Kidney glomerular epithelial cell (primary cell): Measurements from ENCODE around the gene ACAD11.
"Not testable (repeated sequence)": the region's sequence is repeated elsewhere in the genome, so short reads cannot be mapped to it uniquely, and the experiment has no call there.

Experiments used
- DNase-seq: peaks from one replicate; lab custom pipeline; 2025; lab: John Stamatoyannopoulos, UW

The ACAD11 gene

DNA sequence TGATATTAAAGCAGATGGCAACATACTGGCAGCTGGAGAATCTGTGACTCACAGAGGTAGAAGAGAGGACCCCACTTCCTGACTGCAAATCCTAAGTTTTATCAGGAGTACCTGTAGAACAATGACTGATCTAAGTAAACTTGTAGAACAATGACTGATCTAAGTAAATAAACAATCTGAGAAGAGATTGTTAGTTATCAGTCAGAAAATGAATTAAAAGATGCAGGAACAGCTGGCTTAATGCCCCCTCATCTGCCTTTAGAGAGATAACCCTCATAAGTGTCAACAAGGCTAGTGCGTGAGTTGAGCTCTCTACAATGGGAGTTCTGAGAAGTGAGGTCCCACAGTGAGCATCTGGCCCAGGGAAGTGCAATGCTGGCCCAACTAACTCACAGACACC is 14.6 kb downstream of the ACAD11 start:
- no peak for DNase-seq

DNA sequence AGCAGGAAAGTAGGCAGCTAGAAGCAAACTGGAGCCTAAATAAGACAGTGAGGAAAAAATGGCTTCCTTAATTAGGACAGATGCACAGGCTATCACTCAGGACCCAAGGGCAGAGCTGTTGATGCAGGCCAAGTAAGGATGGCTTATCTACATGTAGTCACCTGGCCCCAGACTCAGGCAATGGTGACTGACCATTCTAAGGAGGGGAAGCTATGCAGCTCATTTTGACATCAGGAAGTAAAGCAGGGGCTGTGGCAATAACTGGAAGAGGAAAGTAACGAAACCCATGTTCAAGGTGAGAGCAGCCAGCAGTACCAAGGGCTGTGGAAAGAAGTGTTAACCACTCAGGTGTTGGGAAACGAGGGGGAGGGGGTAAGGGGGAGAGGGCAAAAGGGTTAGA is 16.2 kb downstream of the ACAD11 start:
- DNase-seq: no peak

DNA sequence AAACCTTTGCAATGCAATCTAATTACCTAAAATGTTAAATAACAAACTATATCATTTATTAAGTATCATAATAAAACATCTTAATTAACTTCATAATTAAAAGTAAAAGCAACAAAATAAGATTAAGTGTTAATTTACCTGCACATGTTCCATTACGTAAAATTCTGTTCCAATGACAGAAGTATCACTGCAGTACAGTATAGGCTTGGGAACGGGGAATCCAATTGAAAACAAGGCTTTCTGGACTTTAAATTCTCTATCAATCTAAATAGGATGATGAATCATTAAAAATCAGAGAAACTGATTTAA is 17.1 kb downstream of the ACAD11 start:
- no peak for DNase-seq

DNA sequence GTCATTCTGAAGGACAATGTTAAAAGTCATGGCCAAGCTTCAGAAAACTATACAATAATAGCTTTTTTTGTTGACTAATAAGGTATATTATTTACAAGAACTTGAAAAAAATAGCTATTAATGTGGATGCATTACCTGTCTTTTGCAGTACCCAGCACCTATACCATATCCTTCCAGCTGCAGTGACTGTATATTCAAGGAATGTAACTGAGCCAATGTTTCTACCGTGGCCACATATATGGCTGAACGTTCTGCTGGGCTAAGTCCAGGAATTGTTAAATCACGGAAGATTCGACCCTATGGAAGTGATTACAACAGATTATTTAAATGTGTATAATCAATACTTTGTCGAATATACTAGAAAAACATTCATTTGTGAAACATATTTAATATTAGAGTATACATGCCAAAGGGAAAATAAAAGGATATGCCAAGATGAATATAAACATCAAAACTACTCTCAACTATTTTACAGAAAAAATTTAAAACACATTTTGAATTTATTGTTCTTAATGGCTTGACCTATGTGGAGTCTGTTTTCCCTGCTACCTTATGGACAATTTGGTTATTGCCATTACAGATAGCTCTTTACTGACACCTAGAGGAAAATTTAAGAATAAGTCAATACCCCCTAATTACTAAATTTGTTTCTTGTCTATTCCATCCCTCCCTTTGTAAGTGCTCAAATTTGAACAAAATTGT is 17.6 kb downstream of the ACAD11 start:
- DNase-seq: peak; percentile 76

DNA sequence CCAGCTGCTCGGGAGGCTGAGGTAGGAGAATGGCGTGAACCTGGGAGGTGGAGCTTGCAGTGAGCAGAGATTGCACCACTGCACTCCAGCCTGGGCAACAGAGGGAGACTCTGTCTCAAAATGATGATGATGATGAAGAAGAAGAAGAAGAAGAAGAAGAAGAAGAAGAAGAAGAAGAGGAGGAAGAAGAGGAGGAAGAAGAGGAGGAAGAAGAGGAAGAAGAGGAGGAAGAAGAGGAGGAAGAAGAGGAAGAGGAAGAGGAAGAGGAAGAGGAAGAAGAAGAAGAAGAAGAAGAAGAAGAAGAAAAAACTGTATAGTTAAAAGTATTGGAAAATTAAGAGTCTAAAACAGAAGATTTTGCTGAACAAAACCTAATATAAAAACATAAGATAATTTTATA is 18.2 kb downstream of the ACAD11 start:
- DNase-seq: not testable (repeated sequence)

DNA sequence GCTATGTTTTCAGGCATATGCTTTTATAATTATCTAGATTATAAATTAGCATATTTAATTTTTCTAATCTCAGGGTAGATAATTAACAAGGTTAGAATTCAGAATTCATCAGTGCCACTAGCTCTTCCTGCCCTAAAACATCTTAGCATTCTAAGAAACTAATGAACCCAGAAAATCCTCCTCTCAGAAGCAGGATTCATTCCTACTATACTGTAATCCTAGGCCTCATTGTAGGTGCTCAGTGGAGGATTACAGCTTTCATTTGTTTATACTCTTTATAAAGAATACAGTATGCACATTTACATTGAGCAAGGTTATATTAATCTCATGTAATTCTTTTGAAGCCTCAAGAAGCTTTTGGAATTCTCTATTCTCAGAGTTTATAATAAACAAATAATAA is 20.9 kb downstream of the ACAD11 start:
- peak; percentile 69 for DNase-seq

DNA sequence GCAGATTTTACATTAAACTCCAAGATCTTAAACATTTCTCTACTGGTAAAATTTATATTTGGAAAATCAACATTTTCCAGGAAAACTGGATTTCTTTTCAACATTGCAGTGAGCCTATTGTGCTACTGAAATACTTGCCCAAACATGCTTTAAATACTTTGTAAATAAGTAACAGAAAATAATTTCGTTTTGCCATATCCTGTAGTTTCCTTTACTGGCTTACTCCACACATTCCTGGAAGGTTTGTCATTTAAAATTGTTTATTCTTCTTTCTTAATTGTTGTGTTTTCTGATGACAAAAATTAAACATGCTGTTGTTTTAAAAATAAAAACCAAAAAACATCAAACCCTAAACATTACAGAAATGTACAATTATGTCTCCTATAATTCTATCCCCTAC is 22.0 kb downstream of the ACAD11 start:
- DNase-seq: peak; percentile 49

DNA sequence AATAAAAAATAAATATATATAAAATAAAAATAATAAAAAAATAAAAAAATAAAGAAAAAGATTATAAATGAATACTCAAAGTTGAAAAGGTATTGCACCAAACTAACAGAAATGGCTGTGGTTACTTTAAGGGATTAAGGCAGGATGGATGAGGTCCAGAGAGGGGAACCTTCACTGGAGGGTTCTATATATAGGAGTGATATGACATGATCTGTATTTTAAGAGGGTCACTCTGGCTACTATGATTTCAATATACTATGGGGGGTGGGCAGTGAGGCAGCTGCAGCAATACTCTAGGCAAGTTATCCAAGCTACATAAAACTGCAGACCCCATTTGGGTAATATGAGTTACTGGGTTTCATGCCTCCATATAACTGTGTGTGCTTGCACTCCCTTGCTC is 24.6 kb downstream of the ACAD11 start:
- DNase-seq: no peak

DNA sequence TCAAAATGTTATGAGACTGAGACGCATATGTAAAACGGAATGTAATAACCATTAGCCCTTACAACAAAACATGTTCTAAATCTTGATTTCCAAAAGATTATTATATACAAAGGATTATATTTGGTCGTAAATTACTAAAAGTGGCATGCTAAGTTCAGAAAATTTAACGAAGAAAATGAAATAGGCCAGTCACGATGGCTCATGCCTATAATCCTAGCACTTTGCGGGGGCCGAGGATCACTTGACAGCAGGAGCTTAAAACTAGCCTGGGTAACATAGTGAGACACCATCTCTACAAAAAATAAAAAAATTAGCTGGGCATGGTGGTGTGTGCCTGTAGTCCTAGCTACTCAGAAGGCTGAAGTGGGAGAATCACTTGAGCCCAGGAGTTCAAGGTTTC is 29.0 kb downstream of the ACAD11 start:
- no peak for DNase-seq

DNA sequence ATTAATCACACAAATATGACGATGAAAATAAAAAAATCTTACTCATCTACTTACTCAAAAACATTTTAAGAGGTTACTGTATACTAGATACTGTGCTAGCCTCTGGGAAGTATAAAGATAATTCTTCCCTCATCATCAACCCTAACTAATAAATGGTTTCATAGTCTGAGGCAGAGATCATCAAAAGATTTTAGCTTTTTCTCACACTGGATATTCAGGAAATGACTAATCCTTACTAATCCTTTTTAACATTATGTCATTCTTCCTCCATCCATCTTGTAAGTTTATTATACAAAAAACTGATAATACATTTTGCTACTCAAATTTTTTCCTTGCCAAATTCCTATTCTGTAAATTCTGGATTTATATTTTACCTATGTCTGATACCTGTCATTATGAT is 29.7 kb downstream of the ACAD11 start:
- DNase-seq: peak; percentile 60

DNA sequence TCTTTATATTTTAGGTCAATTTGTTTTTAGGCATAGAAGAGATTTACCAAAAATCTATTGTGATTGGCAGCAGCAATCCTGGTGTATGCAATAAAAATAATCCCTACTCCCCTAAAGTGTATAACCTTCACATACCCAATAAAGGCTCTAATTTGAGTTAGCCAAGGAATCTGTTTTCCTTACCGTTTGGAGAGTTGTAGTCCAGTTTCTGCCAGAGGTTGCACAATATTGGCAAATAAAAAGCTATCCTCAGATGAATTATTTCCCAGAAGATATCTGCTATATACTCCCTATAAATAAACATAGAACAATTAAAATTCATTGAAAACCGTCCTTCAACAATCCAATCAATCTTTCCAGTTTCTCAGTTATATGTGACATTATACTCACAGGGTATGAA is 31.5 kb downstream of the ACAD11 start:
- no peak for DNase-seq

DNA sequence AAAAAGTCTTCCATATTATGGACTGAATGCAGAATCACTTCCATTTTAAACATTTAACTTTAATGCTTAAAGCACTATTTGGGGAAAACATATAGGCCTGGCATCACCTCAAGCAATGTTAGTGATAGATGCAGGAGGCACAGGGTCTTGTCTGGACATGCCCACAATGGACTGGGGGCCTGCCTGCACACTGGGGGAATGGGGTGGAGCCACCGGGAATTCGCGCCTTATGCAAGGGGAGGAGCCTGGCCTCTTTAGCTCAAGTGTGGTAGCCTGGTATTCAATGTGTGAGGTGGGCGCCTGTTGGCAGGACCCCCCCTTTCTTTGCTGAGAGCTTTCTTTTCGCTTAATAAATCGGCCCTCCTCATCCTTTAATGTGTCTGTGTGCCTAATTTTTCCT is 32.7 kb downstream of the ACAD11 start:
- no peak for DNase-seq

DNA sequence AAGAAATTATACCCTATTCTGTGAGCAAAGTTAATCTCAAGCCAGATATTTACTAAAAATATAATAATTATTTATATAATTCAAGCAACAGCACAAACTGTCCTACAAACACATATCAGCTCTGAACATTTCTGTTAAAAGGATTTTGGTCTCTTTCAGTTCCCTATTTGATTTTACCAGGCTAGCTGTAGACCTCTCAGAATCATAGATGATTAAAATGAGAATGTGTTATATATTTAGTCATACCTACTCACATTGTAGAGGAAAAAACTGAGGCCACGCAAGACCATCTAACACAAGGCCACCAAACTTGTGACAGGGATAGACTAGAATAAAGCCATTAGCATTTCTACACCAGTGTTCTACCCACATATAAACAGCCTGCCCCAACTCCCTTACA is 34.0 kb downstream of the ACAD11 start:
- no peak for DNase-seq

DNA sequence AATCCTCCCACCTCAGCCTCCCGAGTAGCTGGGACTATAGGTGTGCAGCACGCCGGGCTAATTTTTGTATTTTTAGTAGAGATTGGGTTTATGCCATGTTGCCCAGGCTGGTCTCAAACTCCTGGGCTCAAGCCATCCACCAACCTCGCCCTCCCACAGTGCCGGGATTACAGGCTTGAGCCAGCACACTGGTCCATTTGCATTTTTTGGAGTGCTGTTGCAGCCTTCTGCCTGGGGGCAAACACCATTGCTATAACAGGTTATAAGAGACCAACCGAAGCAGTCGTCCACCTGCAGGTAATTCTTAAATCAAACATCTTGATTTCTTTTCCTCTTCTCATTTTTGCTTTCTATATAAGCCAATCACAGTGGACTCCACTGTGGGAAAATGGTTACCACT is 34.8 kb downstream of the ACAD11 start:
- no peak for DNase-seq

DNA sequence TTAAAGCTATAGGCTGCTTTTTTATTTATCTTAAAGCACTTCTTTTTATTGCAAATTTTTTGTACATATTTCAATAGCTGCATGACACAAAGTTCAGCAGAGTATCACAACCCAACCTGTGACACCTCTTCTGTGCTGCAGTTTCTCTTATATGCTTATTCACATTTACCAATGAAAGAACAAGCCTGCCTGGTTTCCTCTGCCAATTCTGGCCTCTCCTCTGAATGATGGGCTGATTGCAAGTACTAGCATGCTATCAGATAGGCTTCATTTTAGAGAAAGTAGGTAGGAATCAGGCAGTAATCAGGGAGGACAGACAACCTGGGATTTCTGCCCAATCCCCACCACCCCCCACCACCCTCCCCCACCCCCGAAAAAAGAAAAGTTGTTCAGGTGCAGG is 36.0 kb downstream of the ACAD11 start:
- DNase-seq: no peak

DNA sequence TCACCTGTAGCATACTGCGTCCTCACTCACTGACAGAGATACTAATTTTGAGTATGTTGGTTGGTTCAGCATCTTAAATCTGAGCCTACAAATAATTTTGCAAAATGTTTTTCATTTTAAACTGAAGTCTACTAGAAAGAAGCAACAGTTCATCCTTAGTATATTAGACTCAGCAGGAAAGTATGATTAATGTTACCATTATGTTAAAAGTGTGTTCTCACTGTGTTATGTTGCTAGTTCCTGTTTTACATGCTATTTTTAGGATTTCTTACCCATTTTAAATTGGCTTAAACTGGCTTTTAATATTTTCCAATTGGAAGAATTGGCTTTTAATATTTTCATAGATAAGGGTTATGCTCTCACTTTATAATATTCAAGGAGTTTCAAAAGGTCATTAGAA is 36.8 kb downstream of the ACAD11 start:
- DNase-seq: no peak

DNA sequence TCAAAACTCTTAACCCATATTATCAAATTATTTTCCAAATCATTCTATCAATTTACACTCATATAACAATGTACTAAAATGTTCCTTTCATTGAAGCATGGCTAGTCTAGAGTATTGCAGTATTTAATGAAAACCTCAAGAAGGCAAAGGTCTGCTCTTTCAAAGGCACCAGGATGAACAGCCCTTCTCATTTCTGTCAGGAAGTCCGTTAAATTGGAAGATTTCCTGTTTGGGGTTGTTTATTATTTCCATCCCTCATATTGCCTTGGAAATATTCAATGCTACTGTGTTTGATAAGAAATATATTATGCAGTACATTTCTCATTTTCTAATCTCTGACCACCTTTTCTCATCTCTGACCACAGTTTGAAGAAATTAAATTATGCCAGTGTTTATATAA is 37.5 kb downstream of the ACAD11 start:
- no peak for DNase-seq

DNA sequence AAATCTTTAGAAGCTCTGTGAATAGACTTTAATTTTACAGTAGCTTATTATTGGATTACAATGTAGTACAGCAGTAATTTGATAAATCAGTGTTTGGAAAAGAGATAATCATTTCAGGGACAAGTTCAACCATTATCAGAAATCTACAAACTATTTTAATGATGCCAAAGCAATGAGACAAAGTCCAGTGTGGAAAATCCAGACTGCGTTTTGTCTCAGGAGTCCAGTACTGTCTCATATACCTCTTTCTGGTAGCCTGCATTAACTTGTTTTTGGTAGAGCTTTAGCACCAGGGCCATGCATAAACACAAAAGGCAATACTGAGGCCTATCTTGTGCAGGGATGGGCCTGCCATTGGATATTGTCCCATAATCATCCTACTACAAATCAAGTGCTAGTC is 42.8 kb downstream of the ACAD11 start:
- no peak for DNase-seq

DNA sequence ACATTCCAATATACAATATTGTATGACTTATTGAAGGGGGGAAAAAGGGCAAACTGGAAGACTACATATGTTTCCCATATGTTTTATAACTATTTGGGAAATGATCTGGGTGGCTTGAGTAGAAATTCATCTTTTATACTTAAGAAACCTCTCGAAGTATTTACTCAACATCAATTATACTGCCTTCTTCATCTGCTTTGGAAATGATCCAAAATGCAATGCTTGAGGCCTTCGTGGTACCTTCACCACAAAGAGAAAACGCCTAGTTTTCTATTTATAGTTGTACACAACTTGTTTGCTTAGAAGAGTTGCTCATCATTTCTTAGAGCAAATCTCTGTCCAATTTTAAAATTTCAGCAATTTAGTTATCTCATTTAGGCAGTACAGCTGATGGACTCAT is 43.7 kb downstream of the ACAD11 start:
- DNase-seq: no peak

DNA sequence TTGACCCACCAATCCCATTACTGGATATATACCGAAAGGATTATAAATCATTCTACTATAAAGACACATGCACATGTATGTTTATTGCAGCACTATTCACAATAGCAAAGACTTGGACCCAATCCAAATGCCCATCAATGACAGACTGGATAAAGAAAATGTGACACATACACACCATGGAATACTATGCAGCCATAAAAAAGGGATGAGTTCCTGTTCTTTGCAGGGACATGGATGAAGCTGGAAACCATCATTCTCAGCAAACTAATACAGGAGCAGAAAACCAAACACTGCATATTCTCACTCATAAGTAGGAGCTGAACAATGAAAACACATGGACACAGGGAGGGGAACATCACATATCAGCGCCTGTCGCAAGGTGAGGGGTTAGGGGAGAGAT is 44.3 kb downstream of the ACAD11 start:
- DNase-seq: not testable (repeated sequence)

DNA sequence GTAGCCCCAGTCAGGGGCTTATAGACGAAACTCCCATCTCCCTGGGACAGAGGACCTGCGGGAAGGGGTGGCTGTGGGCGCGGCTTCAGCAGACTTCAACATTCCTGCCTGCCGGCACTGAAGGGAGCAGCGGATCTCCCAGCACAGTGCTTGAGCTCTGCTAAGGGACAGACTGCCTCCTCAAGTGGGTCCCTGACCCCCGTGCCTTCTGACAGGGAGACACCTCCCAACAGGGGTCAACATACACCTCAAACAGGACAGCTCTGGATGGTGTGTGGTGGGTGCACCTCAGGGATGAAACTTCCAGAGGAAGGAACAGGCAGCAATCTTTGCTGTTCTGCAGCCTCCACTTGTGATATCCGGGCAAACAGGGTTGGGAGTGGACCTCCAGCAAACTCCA is 53.0 kb downstream of the ACAD11 start:
- DNase-seq: not testable (repeated sequence)

DNA sequence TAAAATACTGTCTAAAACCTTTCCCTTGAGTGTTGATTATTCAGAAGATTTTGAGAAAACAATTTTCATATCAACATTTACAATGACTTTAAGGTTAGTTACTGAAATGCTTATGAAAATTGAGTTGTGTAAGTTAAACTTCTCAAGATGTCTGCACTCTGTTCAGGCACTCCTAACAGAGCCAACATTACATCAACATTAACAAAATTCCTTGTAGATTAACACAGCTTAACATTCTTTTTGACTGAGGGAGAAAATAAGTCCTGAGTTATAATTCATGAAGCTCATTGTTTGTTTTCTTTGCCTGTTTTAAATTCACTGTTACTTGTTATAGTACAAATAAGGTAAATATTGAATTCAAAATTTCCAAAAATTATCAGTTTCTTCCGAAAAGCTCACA is 53.5 kb downstream of the ACAD11 start:
- DNase-seq: no peak

DNA sequence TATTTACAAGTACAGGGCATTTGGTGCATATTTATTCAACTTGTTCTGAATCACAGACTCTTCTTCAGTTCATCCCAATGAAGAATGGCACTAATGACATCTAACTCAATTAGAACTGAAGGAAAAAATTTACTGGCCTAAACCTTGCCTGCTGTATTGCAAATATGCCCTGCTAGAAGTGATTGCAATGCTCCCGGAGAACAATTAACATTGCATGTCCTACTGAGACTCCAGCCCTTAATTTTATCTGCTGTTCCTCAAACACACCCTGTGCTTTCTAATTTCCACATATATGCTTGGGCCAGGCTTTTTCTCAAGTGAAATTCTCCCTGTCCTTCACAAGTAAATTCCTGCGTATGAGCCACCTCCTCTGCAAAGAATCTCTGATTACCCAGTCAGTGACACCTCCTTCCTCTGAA is 54.2 kb downstream of the ACAD11 start:
- DNase-seq: no peak

DNA sequence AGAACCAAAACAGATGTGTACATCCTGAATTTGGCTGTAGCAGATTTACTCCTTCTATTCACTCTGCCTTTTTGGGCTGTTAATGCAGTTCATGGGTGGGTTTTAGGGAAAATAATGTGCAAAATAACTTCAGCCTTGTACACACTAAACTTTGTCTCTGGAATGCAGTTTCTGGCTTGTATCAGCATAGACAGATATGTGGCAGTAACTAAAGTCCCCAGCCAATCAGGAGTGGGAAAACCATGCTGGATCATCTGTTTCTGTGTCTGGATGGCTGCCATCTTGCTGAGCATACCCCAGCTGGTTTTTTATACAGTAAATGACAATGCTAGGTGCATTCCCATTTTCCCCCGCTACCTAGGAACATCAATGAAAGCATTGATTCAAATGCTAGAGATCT is 59.0 kb downstream of the ACAD11 start:
- DNase-seq: not testable (repeated sequence)

DNA sequence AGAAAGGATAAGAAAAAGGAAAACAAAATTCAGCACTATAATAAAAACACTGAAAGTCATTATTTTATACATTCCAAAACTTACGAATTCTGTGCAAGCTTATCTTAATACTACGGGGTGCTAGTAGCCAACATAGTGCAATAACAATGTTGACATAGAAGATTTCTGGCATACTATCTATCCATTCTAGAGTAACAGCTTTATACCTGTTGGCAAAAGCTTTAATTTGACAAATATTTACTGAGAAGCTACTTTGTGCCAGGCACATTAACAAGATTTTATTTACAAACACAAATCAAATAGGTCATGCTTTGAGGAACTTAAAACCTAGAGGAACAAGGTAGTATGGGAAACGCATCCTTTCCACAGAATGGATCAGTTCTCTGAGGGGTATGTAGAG is 61.4 kb downstream of the ACAD11 start:
- no peak for DNase-seq
